HG02885 (cell line): Measurements from ENCODE around the gene DIAPH3.

Experiments
- ATAC-seq: cut with Tn5 transposase; IDR thresholded peaks from one replicate; pipeline ENCODE4 v1.9.1; 2021; ENCODE audit warnings: mild to moderate bottlenecking; ENCODE audit not compliant: unreplicated experiment, poor library complexity

DIAPH3 gene

DNA sequence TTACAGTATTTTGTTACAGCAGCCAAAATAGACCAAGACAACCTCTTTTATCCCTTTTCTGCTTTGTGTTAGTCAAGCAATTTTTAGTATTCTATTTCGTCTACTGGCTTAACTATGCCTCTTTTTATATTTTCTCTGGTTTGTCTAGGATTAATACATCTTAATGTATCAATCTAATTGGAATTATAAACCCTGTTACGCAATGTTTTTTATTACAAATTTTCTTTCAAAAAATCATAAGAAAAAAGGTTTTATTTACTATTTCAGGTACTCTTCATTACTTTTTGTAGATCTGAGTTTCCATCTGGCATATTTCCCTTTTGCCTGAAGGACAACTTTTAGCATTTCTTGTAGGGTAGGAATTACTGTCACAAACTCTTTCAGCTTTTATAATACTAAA, 275.3 kb downstream of the DIAPH3 start:
- ATAC-seq: no peak

GRCh38 chr13:59885076-59885475, 278.7 kb downstream of the DIAPH3 start:
- no peak for ATAC-seq

DNA sequence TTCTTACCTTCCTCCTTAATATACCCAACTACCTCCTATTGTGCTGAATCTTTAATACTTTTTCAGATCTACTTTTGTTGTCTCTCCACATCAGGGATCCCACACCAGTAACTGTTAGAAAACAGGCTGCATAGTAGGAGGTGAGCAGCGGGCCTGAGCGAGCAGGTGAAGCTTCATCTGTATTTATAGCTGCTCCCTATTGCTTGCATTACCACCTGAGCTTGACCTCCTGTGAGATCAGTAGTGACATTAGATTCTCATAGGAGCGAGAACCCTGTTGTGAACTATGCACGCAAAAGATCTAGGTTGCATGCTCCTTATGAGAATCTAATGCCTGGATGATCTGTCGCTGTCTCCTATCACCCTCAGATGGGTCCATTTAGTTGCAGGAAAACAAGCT, 279.8 kb downstream of the DIAPH3 start:
- no peak for ATAC-seq

DNA sequence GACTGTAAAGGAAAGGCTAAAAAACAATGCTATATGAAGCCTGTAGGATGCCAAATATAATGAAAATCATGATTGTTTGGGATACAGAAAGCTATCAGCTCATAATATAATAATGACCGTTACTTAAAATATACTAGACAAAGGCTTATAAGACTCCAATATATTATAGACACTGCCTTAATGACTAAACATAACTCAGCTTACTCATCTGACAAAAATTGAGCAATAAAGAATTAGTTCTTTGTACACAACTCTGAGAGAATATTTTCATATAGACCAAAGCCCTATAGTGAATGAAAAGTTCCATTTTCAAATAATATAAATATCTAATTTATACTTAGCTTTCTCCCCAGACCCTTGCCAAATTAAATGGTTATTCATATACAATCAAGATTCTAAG, 283.3 kb downstream of the DIAPH3 start:
- ATAC-seq: no peak

DNA sequence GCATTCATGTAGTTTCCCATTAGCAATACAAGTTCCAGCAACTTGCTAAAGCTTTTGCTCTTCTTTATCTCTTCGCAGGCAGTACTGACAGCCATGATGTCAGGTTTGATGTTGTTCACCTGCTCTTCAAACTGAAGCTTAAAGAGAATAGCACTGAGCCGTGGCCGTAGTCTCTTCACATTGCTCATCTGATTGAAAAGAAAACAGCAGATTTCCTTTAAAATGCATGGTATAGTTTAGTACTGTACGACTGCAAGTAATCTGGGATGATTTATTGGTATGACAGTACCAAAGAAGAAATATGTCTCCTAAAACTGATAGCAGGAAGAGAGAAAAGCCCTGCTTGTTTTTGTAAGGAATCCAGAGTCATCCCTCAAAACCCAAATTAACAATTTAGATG, 284.4 kb downstream of the DIAPH3 start:
- ATAC-seq: no peak

DNA sequence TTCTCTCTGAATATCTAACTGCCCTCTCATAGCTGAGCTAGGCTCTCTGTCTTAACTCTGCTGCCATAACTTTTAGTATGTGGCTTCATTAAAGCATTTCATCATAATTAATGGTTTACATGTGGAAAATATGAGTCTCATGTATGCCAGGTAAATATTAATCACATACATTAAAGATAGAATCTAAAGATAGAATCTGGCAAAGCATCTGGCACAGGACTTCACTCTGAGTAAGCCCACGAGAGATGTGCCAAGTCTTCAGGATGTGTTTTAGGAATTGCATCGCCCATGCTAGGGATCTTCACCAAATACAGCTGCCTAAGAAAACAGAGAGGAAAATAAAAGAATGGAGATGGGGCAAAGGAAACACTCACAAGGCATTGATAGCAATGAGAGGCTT, 285.8 kb downstream of the DIAPH3 start:
- ATAC-seq: no peak

GRCh38 chr13:59874973-59875372, 288.8 kb downstream of the DIAPH3 start:
- no peak for ATAC-seq

DNA sequence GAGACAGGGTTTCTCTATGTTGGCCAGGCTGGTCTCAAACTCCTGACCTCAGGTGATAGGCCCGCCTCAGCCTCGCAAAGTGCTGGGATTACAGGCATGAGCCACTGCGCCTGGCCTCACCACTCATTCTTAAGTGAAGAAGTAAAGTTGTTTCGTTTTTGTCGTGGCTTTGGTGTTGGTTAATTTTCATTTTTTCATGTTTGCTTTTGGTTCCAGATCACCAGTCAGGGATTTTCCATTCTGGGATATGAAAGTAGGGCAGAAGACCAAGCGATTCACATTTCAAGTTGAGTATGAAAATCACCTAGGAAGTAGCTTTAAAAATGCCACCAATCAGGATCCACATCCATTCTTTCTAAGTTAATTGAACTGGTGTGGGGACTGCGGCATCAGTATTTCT, 289.9 kb downstream of the DIAPH3 start:
- ATAC-seq: no peak

GRCh38 chr13:59873309-59873708, 290.4 kb downstream of the DIAPH3 start:
- no peak for ATAC-seq

GRCh38 chr13:59867867-59868266, 295.9 kb downstream of the DIAPH3 start:
- ATAC-seq: no peak

- no peak for ATAC-seq
Measured at GRCh38 chr13:59865398-59865797, 298.3 kb downstream of the DIAPH3 start.

DNA sequence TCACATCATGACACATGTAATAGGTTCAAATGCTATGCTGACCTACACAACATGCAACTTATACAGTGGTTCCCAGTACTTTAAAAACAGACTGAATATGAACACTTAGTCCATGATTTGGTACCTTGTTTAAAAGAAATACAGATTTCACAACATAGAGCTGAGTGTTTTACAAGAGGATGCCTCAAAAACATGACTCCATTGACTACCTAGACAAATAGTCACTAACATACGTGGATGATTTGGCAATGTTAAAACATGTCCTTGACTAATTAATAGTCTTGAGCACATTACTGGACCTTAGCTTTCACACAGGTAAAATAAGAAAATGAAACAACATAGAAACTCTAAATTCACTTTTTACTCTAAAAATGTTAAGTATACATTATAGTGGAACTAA, 300.1 kb downstream of the DIAPH3 start:
- no peak for ATAC-seq

DNA sequence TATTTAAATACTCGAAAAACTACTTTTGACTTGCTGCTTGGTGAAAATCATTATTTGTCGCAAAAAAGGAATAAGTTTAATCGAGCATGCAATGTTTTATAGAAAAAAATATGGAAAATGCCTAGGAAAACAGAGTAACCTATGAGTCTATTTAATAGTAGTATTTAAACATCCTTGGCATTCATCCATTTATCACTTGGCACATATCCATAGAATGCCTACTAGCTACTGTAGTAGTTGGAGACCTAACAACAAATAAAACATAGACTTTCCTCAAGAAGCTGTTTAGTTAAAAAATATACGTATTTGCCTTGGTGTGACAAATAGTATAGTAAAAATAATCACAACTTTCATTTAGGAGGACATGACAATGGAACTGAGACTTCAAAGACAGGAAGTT, 302.1 kb downstream of the DIAPH3 start:
- ATAC-seq: no peak

GRCh38 chr13:59856281-59856810, 307.4 kb downstream of the DIAPH3 start:
- no peak for ATAC-seq

DNA sequence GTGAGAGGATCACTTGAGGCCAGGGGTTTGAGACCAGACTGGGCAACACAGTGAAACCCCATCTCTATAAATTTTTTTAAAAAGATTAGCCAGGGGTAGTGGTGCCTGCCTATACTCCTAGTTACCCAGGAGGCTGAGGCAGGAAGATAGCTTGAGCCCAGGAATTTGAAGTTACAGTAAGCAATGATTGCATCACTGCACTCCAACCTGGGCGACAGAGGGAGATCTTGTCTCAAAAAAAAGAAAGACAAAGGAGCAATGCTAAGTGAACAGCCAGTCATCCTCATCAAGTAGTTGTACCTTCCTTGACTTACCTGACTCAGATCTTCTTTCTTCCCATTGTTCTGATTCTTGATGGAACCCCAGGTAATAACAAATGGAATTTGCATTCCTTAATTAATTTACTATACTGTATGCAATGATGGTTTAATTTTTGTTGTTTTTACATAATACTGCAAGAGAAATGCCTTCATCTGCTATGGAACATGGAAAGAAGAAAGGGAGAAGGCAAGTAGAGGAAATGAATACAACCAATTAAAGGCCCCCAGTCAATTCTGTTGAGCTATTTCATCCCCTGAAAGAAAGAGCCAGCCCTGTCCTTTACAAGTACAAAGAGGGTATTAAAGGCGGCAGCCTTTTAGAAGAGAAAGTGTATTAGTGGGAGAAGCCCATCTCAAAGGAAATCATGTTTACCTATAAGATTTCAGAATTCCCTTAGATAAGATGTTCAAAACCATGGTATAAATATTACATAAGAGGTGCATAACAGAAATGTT, 316.7 kb downstream of the DIAPH3 start:
- ATAC-seq: no peak

- ATAC-seq: no peak
Measured at GRCh38 chr13:59843040-59843439, 320.7 kb downstream of the DIAPH3 start.

DNA sequence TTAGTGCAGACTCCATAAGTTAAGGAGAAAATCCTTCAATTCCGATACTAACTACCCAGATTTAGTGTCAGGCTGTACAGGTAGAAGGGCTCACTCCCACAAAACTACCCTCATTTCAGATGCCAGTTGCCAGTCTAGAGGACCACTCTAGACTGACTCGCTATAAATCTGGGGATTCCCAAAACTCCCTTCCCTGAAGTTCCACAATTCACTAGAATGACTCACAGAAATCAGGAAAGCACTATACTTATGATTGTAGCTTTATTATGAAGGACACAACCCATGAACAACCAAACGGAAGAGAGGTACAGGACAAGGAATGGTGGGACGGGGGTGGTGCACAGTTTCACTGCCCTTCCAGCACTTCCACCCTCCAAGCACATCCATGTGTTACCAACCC, 321.2 kb downstream of the DIAPH3 start:
- ATAC-seq: no peak

GRCh38 chr13:59839186-59839585, 324.5 kb downstream of the DIAPH3 start:
- ATAC-seq: no peak

- no peak for ATAC-seq
Measured at GRCh38 chr13:59837101-59837500, 326.6 kb downstream of the DIAPH3 start.

DNA sequence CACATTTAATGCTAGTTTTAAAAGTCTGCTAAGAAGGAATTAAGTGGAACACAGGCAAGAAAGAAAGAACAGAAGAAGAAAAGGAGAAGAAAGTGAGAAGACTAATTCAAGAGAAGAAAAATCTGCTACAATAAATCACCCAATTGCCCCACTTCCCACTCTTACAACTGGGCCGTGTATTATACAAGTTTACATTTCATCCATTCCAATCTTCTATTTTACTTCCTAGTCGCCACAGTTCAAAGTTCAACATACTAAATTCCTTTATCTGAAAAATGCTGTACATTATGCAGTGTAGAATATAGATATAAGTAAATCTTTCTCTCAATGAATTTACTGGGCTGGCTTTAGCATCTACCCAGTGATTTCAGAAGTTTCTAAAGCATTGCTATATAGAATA, 328.2 kb downstream of the DIAPH3 start:
- ATAC-seq: no peak

DNA sequence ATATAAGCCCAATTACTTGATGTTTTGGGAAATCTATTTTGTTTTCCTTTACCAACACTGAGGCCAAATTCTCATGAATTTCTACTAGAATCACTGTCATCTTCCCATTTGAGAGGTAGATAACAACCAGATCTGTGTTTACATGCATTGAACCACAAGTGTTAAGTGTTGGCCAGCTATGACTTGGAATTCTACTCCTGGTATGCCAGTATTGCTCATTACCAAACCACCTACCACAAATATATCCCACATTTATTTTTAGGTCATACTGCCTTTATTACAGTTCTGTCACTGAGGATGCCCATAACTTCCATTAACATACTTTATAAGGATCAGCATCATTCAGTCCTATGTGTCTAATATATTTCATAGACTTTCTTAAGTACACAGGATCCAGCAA, 328.9 kb downstream of the DIAPH3 start:
- no peak for ATAC-seq

DNA sequence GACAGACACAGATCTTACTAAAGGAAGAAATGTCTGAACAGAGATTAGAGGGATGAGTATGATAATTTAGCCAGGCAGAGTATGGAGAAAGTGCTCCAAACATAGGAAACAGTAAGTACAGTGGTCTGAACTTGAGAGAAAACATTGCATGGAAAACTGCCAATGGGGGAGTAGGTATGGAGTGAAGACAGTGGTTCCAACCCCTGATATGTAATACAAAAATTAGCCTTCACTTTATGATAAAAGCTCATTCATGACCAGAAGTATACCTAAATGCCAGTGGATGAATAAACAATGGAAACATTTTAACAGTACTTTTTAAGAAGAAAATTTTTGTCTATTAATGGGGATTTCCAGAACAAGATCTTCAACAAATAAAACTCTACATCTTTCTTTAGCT, 334.0 kb downstream of the DIAPH3 start:
- no peak for ATAC-seq
